ENCODE data around the gene PACS1. TPM values are rescaled to one million over a fixed set of nuclear protein-coding genes. Genes with fewer than 3 reads are reported as not detected.

PACS1 gene
- total RNA-seq, 1 donor from 2014 or later, result 138 TPM

DNA sequence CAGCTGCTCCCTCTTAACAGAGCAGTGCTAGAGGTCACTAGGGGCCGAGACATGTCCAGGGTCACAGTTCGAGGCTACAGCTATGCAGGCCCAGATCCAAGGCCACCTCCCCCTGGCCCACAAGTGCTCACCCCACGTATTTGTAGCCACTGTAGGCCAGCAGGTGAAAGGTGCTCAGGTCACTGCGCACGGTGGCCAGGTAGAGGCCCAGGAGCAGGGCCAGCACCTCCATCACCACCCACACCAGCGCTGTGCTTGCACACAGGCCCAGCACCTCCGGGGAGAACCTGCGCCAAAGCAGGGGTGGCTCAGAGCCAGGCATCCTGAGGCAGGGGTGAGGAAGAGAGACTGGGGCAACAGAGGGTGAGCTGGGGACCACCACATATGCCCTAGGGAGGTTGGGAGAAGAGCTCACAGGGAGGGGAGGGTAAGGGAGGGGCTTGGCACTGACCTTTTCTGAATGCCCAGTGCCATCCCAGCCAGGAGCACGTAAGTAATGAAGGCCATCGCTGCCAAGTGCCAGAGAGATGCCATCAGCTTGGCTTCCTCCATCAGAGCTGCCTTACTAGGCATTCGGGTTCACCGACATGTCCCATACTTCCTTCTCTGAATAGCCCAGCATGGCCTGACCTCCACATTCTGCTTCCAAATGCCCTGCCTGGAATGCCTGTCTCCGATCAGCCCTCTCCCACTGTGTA, 215.3 kb downstream of the PACS1 start:
- H3K9me3 ChIP-seq, result no peaks in the 10 kb centered on the region
- peaks cover 5 to 29% of the 10 kb centered on the region in 2 donors for H3K4me1 ChIP-seq

GRCh38 chr11:66286699-66287098, 216.6 kb downstream of the PACS1 start:
- intact Hi-C loops (cut with DNase I), result no loop called here

More for the DNA sequence above, 215.3 kb downstream of the PACS1 start:
- Histone ChIP-seq H3K27ac (no peak overlapping the region), H3K27me3 (no peaks in the 10 kb centered on the region), H3K36me3 (peaks cover 0 to 17% of the 10 kb centered on the region in 2 donors), H3K4me3 (no peak overlapping the region)
- TF ChIP-seq, protein P1, sequence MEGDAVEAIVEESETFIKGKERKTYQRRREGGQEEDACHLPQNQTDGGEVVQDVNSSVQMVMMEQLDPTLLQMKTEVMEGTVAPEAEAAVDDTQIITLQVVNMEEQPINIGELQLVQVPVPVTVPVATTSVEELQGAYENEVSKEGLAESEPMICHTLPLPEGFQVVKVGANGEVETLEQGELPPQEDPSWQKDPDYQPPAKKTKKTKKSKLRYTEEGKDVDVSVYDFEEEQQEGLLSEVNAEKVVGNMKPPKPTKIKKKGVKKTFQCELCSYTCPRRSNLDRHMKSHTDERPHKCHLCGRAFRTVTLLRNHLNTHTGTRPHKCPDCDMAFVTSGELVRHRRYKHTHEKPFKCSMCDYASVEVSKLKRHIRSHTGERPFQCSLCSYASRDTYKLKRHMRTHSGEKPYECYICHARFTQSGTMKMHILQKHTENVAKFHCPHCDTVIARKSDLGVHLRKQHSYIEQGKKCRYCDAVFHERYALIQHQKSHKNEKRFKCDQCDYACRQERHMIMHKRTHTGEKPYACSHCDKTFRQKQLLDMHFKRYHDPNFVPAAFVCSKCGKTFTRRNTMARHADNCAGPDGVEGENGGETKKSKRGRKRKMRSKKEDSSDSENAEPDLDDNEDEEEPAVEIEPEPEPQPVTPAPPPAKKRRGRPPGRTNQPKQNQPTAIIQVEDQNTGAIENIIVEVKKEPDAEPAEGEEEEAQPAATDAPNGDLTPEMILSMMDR (IDR thresholded peaks at IDR 0.05), result no peak
- intact Hi-C loops (cut with DNase I), result no loop called here
- DNase-seq (ENCODE audit: low spot score in 2 of 2), result peak in 1 of 2 donors; percentile 62

DNA sequence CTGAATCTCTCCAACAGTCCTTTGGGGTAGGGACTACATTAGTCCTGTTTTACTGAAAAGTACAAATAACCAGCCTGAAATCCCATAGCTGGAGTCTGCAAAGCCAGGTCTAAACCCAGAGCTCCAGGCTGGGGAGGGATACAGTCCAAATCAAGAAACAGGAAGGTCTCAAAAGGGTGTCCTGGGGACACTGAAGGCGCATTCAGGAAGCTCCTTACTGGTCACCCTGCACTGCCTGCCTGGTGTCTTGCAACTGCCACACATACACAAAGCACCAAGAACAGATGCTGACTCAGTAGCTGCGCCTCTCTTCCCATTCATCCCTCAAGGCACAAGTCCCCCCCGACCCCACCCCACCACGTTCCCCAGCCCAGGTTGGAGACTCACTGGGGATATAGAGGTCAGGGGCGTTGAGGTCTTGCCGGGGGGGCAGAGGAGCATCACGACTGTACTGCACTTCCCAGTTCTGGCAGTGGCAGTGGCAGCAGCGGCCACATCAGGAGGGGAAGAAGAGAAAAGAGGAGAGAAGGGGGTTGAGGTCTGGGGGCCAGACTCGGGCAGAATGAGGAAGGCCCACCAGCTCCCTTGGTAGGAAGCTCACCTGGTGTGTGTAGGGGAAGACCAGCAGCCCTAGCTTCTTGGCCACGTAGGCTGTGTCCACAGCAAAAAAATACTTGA, 217.3 kb downstream of the PACS1 start:
- H3K27me3 ChIP-seq, result peaks cover 5% of the 10 kb centered on the region
- peak overlapping the region in 1 of 2 donors; percentile 74 for H3K4me3 ChIP-seq
- DNase-seq (ENCODE audit: low spot score in 2 of 2), result no peak
- H3K4me1 ChIP-seq, result peaks cover 8 to 29% of the 10 kb centered on the region in 2 donors
- H3K36me3 ChIP-seq, result peaks cover 0 to 17% of the 10 kb centered on the region in 2 donors
- intact Hi-C loops (cut with DNase I), result no loop called here
- TF ChIP-seq, protein P1 (IDR thresholded peaks at IDR 0.05), result no peak
- no peaks in the 10 kb centered on the region for H3K9me3 ChIP-seq
- H3K27ac ChIP-seq, result no peak overlapping the region

More at GRCh38 chr11:66286699-66287098, 216.6 kb downstream of the PACS1 start:
- H3K27me3 ChIP-seq, result no peaks in the 10 kb centered on the region
- no peaks in the 10 kb centered on the region for H3K9me3 ChIP-seq
- no peak overlapping the region for H3K27ac ChIP-seq
- no peak overlapping the region for H3K4me3 ChIP-seq
- no peak for DNase-seq (ENCODE audit: low spot score in 2 of 2)
- H3K4me1 ChIP-seq, result peaks cover 5 to 29% of the 10 kb centered on the region in 2 donors
- H3K36me3 ChIP-seq, result peaks cover 0 to 17% of the 10 kb centered on the region in 2 donors
- TF ChIP-seq, protein P1 (IDR thresholded peaks at IDR 0.05), result no peak

- peaks cover 8% of the 10 kb centered on the region for H3K27me3 ChIP-seq
- TF ChIP-seq, protein P1 (IDR thresholded peaks at IDR 0.05), result no peak
- peaks cover 0 to 17% of the 10 kb centered on the region in 2 donors for H3K36me3 ChIP-seq
- H3K9me3 ChIP-seq, result no peaks in the 10 kb centered on the region
- H3K27ac ChIP-seq, result peak overlapping the region; percentile 94
- peak overlapping the region; percentile 72 to 74 for H3K4me3 ChIP-seq
- DNase-seq (ENCODE audit: low spot score in 2 of 2), result no peak
- peaks cover 8 to 22% of the 10 kb centered on the region in 2 donors for H3K4me1 ChIP-seq
- intact Hi-C loops (cut with DNase I), result loop anchor here (2.0 kb wide), 1 partner anchor 133 kb away; the partner anchor contains the start of gene NPAS4
These were observed 218.0 kb downstream of the PACS1 start for GRCh38 chr11:66287889-66288670.
